ENCODE results near the gene PXMP4. TPM values are rescaled to one million over a fixed set of nuclear protein-coding genes. Genes with fewer than 3 reads are reported as not detected.

PXMP4 gene
- total and polyA plus RNA-seq, 9 of the 15 experiments (the other 6 are each of a cell fraction or from before 2014, with no cell fraction given), result 4.8 to 29.1 (median 6.8) TPM

GRCh38 chr20:33673410-33674293 is 46.5 kb downstream of the PXMP4 start (continued):
- no peak for TF ChIP-seq ZNF398 (CRISPR knock-in tag; IDR thresholded peaks at IDR 0.05)
- no peak for TF ChIP-seq ZNF586 (CRISPR knock-in tag; conservative IDR thresholded peaks at IDR 0.05)
- 0 out of 4 replicates have a peak, but pooled peaks of 1 of the 2 experiments have one; percentile 4 for TF ChIP-seq SIN3A (IDR thresholded peaks at IDR 0.05; ENCODE audit: borderline replicate concordance in 2 of 2, control insufficient read depth in 1 of 2, low read depth in 2 of 2, low read length in 2 of 2)
- TF ChIP-seq DEAF1 (CRISPR knock-in tag; IDR thresholded peaks at IDR 0.05), result no peak
- 0 out of 2 replicates have a peak, but pooled peaks have one; percentile 31 for TF ChIP-seq ARID1B (IDR thresholded peaks at IDR 0.05)
- no peak for TF ChIP-seq ETV1 (tag; conservative IDR thresholded peaks at IDR 0.05; ENCODE audit: low read depth)
- no peak for TF ChIP-seq NR2C2 (CRISPR knock-in tag; IDR thresholded peaks at IDR 0.05)
- TF ChIP-seq NR2C2 (tag; IDR thresholded peaks at IDR 0.05), result 0 out of 2 replicates have a peak, but pooled peaks have one; percentile 12
- no peak for TF ChIP-seq NCOA2 (IDR thresholded peaks at IDR 0.05; ENCODE audit: partially characterized antibody in 2 of 2)
- no peak for TF ChIP-seq SOX6 (IDR thresholded peaks at IDR 0.05)
- TF ChIP-seq PHF20 (IDR thresholded peaks at IDR 0.05; ENCODE audit: partially characterized antibody), result no peak
- no peak for TF ChIP-seq ZNF644 (tag; IDR thresholded peaks at IDR 0.05; ENCODE audit: low read depth)
- TF ChIP-seq NFE2 (IDR thresholded peaks at IDR 0.05; ENCODE audit: low read depth), result peak; percentile 93
- no peak for TF ChIP-seq TOE1 (IDR thresholded peaks at IDR 0.05; ENCODE audit: borderline replicate concordance)
- no peak for TF ChIP-seq TOE1 (CRISPR knock-in tag; IDR thresholded peaks at IDR 0.05; ENCODE audit: borderline replicate concordance, low read depth)
- TF ChIP-seq PTRF (tag; IDR thresholded peaks at IDR 0.05), result no peak
- no peak for TF ChIP-seq GMEB1 (CRISPR knock-in tag; IDR thresholded peaks at IDR 0.05)
- no peak for TF ChIP-seq SAFB2 (IDR thresholded peaks at IDR 0.05; ENCODE audit: borderline replicate concordance, low read depth, low read length, severe bottlenecking)
- TF ChIP-seq ZNF707 (CRISPR knock-in tag; conservative IDR thresholded peaks at IDR 0.05), result no peak
- peak; percentile 40 for TF ChIP-seq ZFP36 (IDR thresholded peaks at IDR 0.05; ENCODE audit: low read depth, low read length, partially characterized antibody)
- no peak for TF ChIP-seq ZNF347 (CRISPR knock-in tag; IDR thresholded peaks at IDR 0.05; ENCODE audit: low read depth)
